HepG2 (cell line): ENCODE results near the gene MCF2L. TPM values are rescaled to one million over a fixed set of nuclear protein-coding genes. Genes with fewer than 3 reads are reported as not detected.

ENCODE experiments used
- AHDC1 ChIP-seq: sonication (generic); formaldehyde crosslinking; IDR thresholded peaks from 2 replicates; pipeline ENCODE4 v1.5.1; 2020; ENCODE audit warnings: mild to moderate bottlenecking, missing genetic modification reagents, borderline replicate concordance
- CREBL2 ChIP-seq: sonication (generic); formaldehyde crosslinking; IDR thresholded peaks from 2 replicates; pipeline ENCODE4 v1.8.1; 2023; ENCODE audit warnings: missing genetic modification reagents, mild to moderate bottlenecking, borderline replicate concordance
- EP300 ChIP-seq, 3 experiments: sonication (generic) in 1 of 3; formaldehyde crosslinking in 1 of 3; IDR thresholded peaks; 2 replicates each; pipeline versions ENCODE4 v1.5.1 to v1.6.1; 2011 to 2020; ENCODE audit warnings: low read depth in 2 of 3, low read length in 2 of 3, borderline replicate concordance in 1 of 3, improper control_type of control experiment in 1 of 3, mild to moderate bottlenecking in 1 of 3, missing genetic modification reagents in 1 of 3, moderate library complexity in 1 of 3
- FOXA1 ChIP-seq, 2 experiments: fragments of 450-650 bp in 1 of 2; sonication (generic) in 1 of 2; formaldehyde crosslinking in 1 of 2; IDR thresholded peaks; 2 replicates each; pipeline versions ENCODE4 v1.4.0 to v1.6.1; 2016 to 2020; ENCODE audit warnings: missing genetic modification reagents in 1 of 2
- FOXP1 ChIP-seq, 2 experiments: fragments of 450-650 bp in 1 of 2; IDR thresholded peaks; 2 replicates each; pipeline ENCODE4 v1.6.1; 2017 to 2018; ENCODE audit warnings: antibody characterized with exemption in 1 of 2
- HNF4A ChIP-seq: sonication (generic); formaldehyde crosslinking; IDR thresholded peaks from 2 replicates; pipeline ENCODE4 v1.4.0; 2020; ENCODE audit warnings: missing genetic modification reagents
- HNF4G ChIP-seq, 2 experiments: sonication (generic) in 1 of 2; formaldehyde crosslinking in 1 of 2; IDR thresholded peaks; 2 replicates each; pipeline versions ENCODE4 v1.4.0 to v1.6.1; 2011 to 2020; ENCODE audit warnings: borderline replicate concordance in 2 of 2, low read depth in 2 of 2, mild to moderate bottlenecking in 2 of 2, low read length in 1 of 2, missing genetic modification reagents in 1 of 2, moderate library complexity in 1 of 2
- IKZF5 ChIP-seq: IDR thresholded peaks from 2 replicates; pipeline ENCODE4 v1.6.1; 2018; ENCODE audit warnings: missing genetic modification reagents, mild to moderate bottlenecking, missing compliant biosample characterization
- MIER3 ChIP-seq: IDR thresholded peaks from 2 replicates; pipeline ENCODE4 v1.6.1; 2016; ENCODE audit warnings: missing compliant biosample characterization, borderline replicate concordance
- MLLT10 ChIP-seq: sonication (generic); formaldehyde crosslinking; IDR thresholded peaks from 2 replicates; pipeline ENCODE4 v1.4.0; 2020; ENCODE audit warnings: missing genetic modification reagents
- MLX ChIP-seq: IDR thresholded peaks from 2 replicates; pipeline ENCODE4 v1.6.1; 2016
- NAIF1 ChIP-seq: sonication (generic); formaldehyde crosslinking; IDR thresholded peaks from 2 replicates; pipeline ENCODE4 v1.5.0; 2020; ENCODE audit warnings: mild to moderate bottlenecking, missing genetic modification reagents, borderline replicate concordance
- PBX3 ChIP-seq: sonication (generic); formaldehyde crosslinking; IDR thresholded peaks from 2 replicates; pipeline ENCODE4 v1.8.1; 2023; ENCODE audit warnings: missing genetic modification reagents, inconsistent platforms, borderline replicate concordance
- PHB2 ChIP-seq: fragments of 450-650 bp; IDR thresholded peaks from 2 replicates; pipeline ENCODE4 v1.6.1; 2018; ENCODE audit not compliant: partially characterized antibody
- RORA ChIP-seq: sonication (generic); formaldehyde crosslinking; IDR thresholded peaks from 2 replicates; pipeline ENCODE4 v1.5.0; 2020; ENCODE audit warnings: mild to moderate bottlenecking, missing genetic modification reagents, moderate library complexity
- SMAD1 ChIP-seq: sonication (generic); formaldehyde crosslinking; IDR thresholded peaks from 2 replicates; pipeline ENCODE4 v1.4.0; 2020; ENCODE audit warnings: missing genetic modification reagents, low read depth, mild to moderate bottlenecking, borderline replicate concordance
- TAF1 ChIP-seq: sonication (generic); formaldehyde crosslinking; IDR thresholded peaks from 2 replicates; pipeline ENCODE4 v1.4.0; 2020; ENCODE audit warnings: missing genetic modification reagents
- U2AF1 ChIP-seq: fragments of 200-400 bp; formaldehyde crosslinking; optimal IDR thresholded peaks from 2 replicates; pipeline ENCODE3; 2017; ENCODE audit warnings: mild to moderate bottlenecking, low read depth, low read length
- ZNF160 ChIP-seq: sonication (generic); formaldehyde crosslinking; IDR thresholded peaks from 2 replicates; pipeline ENCODE4 v1.8.0; 2022; ENCODE audit warnings: mild to moderate bottlenecking, inconsistent platforms, missing genetic modification reagents
- ZNF17 ChIP-seq: sonication (generic); formaldehyde crosslinking; IDR thresholded peaks from 2 replicates; pipeline ENCODE4 v1.5.0; 2020; ENCODE audit warnings: mild to moderate bottlenecking, missing genetic modification reagents
- polyA plus RNA-seq, 8 experiments: library from polyadenylated mRNA; depleted of rRNA in 3 of 8; stranded (reverse) in 7 of 8; unstranded in 1 of 8; fragments of >200 nt; fragmentation: Illumina TruSeq in 4 of 8; extraction: Trizol in 4 of 8; gene quantifications; 2 replicates each; pipeline versions ENCODE4 v1.2.1 to v1.2.3, GENCODE V29; 2011 to 2016; ENCODE audit warnings: low read depth in 4 of 8, missing spikeins in 1 of 8, mixed read lengths in 1 of 8; ENCODE audit not compliant: insufficient read depth in 1 of 8
- total RNA-seq, 5 experiments: library from RNA; depleted of rRNA; stranded (reverse); fragments of >200 nt; fragmentation: Illumina TruSeq; extraction: Trizol; gene quantifications; 2 replicates each; pipeline ENCODE4 v1.2.3, GENCODE V29; 2016; ENCODE audit warnings: low read depth in 1 of 5

MCF2L gene
- total and polyA plus RNA-seq, 2 of the 13 experiments (the other 11 are each of a cell fraction or from before 2014, with no cell fraction given), result 19.4 to 28.4 TPM

GRCh38 chr13:113139577-113139976, 170.6 kb downstream of the MCF2L start (continued):
- TF ChIP-seq FOXP1 (IDR thresholded peaks at IDR 0.05), result no peak
- TF ChIP-seq FOXP1 (CRISPR knock-in tag; IDR thresholded peaks at IDR 0.05), result peak; percentile 86
- peak; percentile 36 for TF ChIP-seq HNF4A (CRISPR knock-in tag)
- 0 out of 2 replicates have a peak, but pooled peaks have one; percentile 11 for TF ChIP-seq NAIF1 (CRISPR knock-in tag)
- TF ChIP-seq ZNF160, result no peak
- TF ChIP-seq U2AF1, result no peak
- TF ChIP-seq MLX (CRISPR knock-in tag), result peak; percentile 84
- no peak for TF ChIP-seq SMAD1 (CRISPR knock-in tag)
- TF ChIP-seq CREBL2 (CRISPR knock-in tag), result no peak
- no peak for TF ChIP-seq ZNF17 (CRISPR knock-in tag)
- no peak for TF ChIP-seq AHDC1 (CRISPR knock-in tag)
- TF ChIP-seq EP300 (IDR thresholded peaks at IDR 0.05; ENCODE audit: low read depth in 2 of 2, low read length in 2 of 2), result peak in 1 of 2 experiments; percentile 45; a peak in 1 of 4 replicates
- no peak for TF ChIP-seq EP300 (CRISPR knock-in tag; IDR thresholded peaks at IDR 0.05; ENCODE audit: borderline replicate concordance)
- no peak for TF ChIP-seq FOXA1 (IDR thresholded peaks at IDR 0.05)
- peak; percentile 79 for TF ChIP-seq FOXA1 (CRISPR knock-in tag; IDR thresholded peaks at IDR 0.05)
- no peak for TF ChIP-seq RORA (CRISPR knock-in tag)
- TF ChIP-seq PBX3 (CRISPR knock-in tag), result no peak
- no peak for TF ChIP-seq PHB2
- TF ChIP-seq HNF4G (IDR thresholded peaks at IDR 0.05; ENCODE audit: borderline replicate concordance, low read depth, low read length), result 0 out of 2 replicates have a peak, but pooled peaks have one; percentile 13
- TF ChIP-seq HNF4G (CRISPR knock-in tag; IDR thresholded peaks at IDR 0.05; ENCODE audit: borderline replicate concordance, low read depth), result no peak
- TF ChIP-seq TAF1, result no peak
- TF ChIP-seq MLLT10 (CRISPR knock-in tag), result no peak
- no peak for TF ChIP-seq IKZF5 (CRISPR knock-in tag)
- TF ChIP-seq MIER3 (CRISPR knock-in tag), result no peak
